Left lung (tissue), 10 donors: ENCODE results near the gene PTPRN2. TPM values are rescaled to one million over a fixed set of nuclear protein-coding genes. Genes with fewer than 3 reads are reported as not detected.

ENCODE experiments used
- ATAC-seq: fragments of 200-7000 bp; cut with Tn5 transposase; one replicate; pipeline ENCODE4 v1.9.1; 2020; ENCODE audit warnings: moderate library complexity
- DNase-seq, 4 donors: peaks; one replicate each; pipeline ENCODE4 v3.0.0-alpha.2; 2013 to 2020
- H3K27ac ChIP-seq, 2 donors: fragments of 200-600 bp; sonication (generic) in 1 of 2; one replicate each; pipeline versions ENCODE4 v1.5.0 to v1.8.0; 2020 to 2021
- H3K27me3 ChIP-seq, 2 donors: fragments of 200-600 bp; sonication (generic) in 1 of 2; one replicate each; pipeline versions ENCODE4 v1.5.0 to v1.8.0; 2020 to 2021
- H3K36me3 ChIP-seq, 2 donors: fragments of 200-600 bp; sonication (generic) in 1 of 2; one replicate each; pipeline versions ENCODE4 v1.5.0 to v1.8.0; 2020 to 2021
- H3K4me1 ChIP-seq, 2 donors: fragments of 200-600 bp; one replicate each; pipeline ENCODE4 v1.8.0; 2021
- H3K4me3 ChIP-seq, 2 donors: fragments of 200-600 bp; sonication (generic) in 1 of 2; one replicate each; pipeline versions ENCODE4 v1.5.0 to v1.8.0; 2020 to 2021; ENCODE audit warnings: mild to moderate bottlenecking in 1 of 2
- H3K9me3 ChIP-seq, 2 donors: fragments of 200-600 bp; sonication (generic) in 1 of 2; one replicate each; pipeline versions ENCODE4 v1.5.0 to v1.8.0; 2020 to 2021
- CTCF ChIP-seq, 2 donors: fragments of 200-600 bp; sonication (generic) in 1 of 2; IDR thresholded peaks; one replicate each; pipeline versions ENCODE4 v1.5.0 to v1.8.0; 2021; ENCODE audit warnings: antibody characterized with exemption in 2 of 2
- intact Hi-C, 2 donors: fragments of 100-400 bp; cut with DNase I; formaldehyde crosslinking; loops; one replicate each; pipeline versions ENCODE4 v1.11.2 to v1.14.2; 2022
- polyA plus RNA-seq, 6 donors: library from polyadenylated mRNA; unstranded; fragments of 120-200 nt; gene quantifications; one replicate each; pipeline ENCODE4 v1.2.1, GENCODE V29; 2013; ENCODE audit not compliant: insufficient read length in 6 of 6
- total RNA-seq, 2 donors: library from RNA; stranded (reverse); fragmentation: NEBNext Ultra II Directional; extraction: Animal tissue kit (Norgen Biotek cat#: 25700); gene quantifications; one replicate each; pipeline ENCODE4 v1.2.1, GENCODE V29; 2021
- donor health status: DM: no; HTN: yes; CAD: no.
- donor health status: DM: no; HTN: no; CAD: no.

PTPRN2 gene
- total and polyA plus RNA-seq, 8 donors: 4.0 to 7.8 (median 6.8) TPM

- no peaks in the 10 kb centered on the region for H3K4me1 ChIP-seq
Observed at GRCh38 chr7:157657741-157658740, 929.6 kb downstream of the PTPRN2 start.

GRCh38 chr7:157656195-157656769, 931.3 kb downstream of the PTPRN2 start:
- DNase-seq: peak in 1 of 4 donors; percentile 65
- H3K4me1 ChIP-seq: no peaks in the 10 kb centered on the region
- intact Hi-C loops: no loop called here
- peaks cover 0 to 25% of the 10 kb centered on the region in 2 donors for H3K27me3 ChIP-seq
- no peaks in the 10 kb centered on the region for H3K36me3 ChIP-seq
- no peak for TF ChIP-seq CTCF (IDR thresholded peaks at IDR 0.05)
- no peak for ATAC-seq
- H3K27ac ChIP-seq: no peak overlapping the region
- H3K9me3 ChIP-seq: no peaks in the 10 kb centered on the region
- no peak overlapping the region for H3K4me3 ChIP-seq

More at GRCh38 chr7:157657741-157658740, 929.6 kb downstream of the PTPRN2 start:
- H3K27me3 ChIP-seq: peaks cover 0 to 42% of the 10 kb centered on the region in 2 donors
- peak in 1 of 4 donors; percentile 78 for DNase-seq
- no peaks in the 10 kb centered on the region for H3K36me3 ChIP-seq
- no peak for TF ChIP-seq CTCF (IDR thresholded peaks at IDR 0.05)
- H3K27ac ChIP-seq: no peak overlapping the region
- ATAC-seq: no peak
- H3K4me3 ChIP-seq: no peak overlapping the region
- no peaks in the 10 kb centered on the region for H3K9me3 ChIP-seq
- intact Hi-C loops: no loop called here

GRCh38 chr7:157654350-157654749, 933.3 kb downstream of the PTPRN2 start:
- Histone ChIP-seq H3K4me1 (no peaks in the 10 kb centered on the region), H3K27me3 (peaks cover 0 to 8% of the 10 kb centered on the region in 2 donors), H3K36me3 (no peaks in the 10 kb centered on the region), H3K27ac (no peak overlapping the region), H3K9me3 (no peaks in the 10 kb centered on the region), H3K4me3 (no peak overlapping the region)
- no peak for TF ChIP-seq CTCF (IDR thresholded peaks at IDR 0.05)
- DNase-seq (no peak), ATAC-seq (no peak)
- intact Hi-C loops: no loop called here

- H3K27me3 ChIP-seq: peaks cover 0 to 6% of the 10 kb centered on the region in 2 donors
- ATAC-seq: no peak
- H3K9me3 ChIP-seq: no peaks in the 10 kb centered on the region
- H3K36me3 ChIP-seq: no peaks in the 10 kb centered on the region
- no peak for DNase-seq
- H3K4me3 ChIP-seq: no peak overlapping the region
- H3K27ac ChIP-seq: no peak overlapping the region
- no peaks in the 10 kb centered on the region for H3K4me1 ChIP-seq
- TF ChIP-seq CTCF (IDR thresholded peaks at IDR 0.05): no peak
- intact Hi-C loops: no loop called here
Observed at GRCh38 chr7:157653827-157654207, 933.8 kb downstream of the PTPRN2 start.
